ENCODE data around the gene CXCR6.

GRCh38 chr3:45955017-45955647, 11.9 kb downstream of the CXCR6 start:
- TF ChIP-seq CTCF (conservative IDR thresholded peaks at IDR 0.05; ENCODE audit: low read depth in 2 of 2) (no peak), EZH2 (IDR thresholded peaks at IDR 0.05; ENCODE audit: low read depth, unreplicated experiment) (no peak)

Measured in GM23338 (cell line).